ENCODE data around the gene SCNN1A. TPM values are rescaled to one million over a fixed set of nuclear protein-coding genes. Genes with fewer than 3 reads are reported as not detected.

SCNN1A gene
- total and polyA plus RNA-seq, 2 donors from 2014 or later, result 225 to 452 TPM

DNA sequence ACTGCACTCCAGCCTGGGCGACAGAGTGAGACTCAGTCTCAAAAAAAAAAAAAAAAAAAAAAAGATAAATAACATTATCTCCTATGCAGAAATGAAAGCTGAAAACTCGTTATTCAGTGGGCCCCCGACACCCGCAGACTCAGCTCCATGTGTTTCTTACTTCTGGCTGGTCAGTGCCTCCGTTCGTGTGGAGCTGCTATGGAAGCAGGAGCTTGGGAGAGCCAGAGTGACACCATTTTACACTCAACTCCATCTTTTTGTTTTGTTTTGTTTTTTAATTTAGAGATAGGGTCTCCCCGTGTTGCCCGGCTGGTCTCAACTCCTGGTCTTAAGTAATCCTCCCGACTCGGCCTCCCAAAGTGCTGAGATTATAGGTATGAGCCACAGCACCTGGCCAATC is 78.2 kb downstream of the SCNN1A start:
- H3K4me1 ChIP-seq (ENCODE audit: control insufficient read depth in 2 of 3, insufficient read depth in 2 of 3, low read depth in 1 of 3, low read length in 3 of 3), result no peaks in the 10 kb centered on the region
- no peak overlapping the region for H3K4me3 ChIP-seq (ENCODE audit: low read length in 3 of 3)
- H3K27me3 ChIP-seq (ENCODE audit: control insufficient read depth, insufficient read depth, low read length), result no peaks in the 10 kb centered on the region
- intact Hi-C loops (cut with DNase I), result no loop called here
- FAIRE-seq (no peak), DNase-seq (no peak)
- no peaks in the 10 kb centered on the region for H3K36me3 ChIP-seq (ENCODE audit: control insufficient read depth in 2 of 3, insufficient read depth in 3 of 3, low read length in 3 of 3)
- H3K9me3 ChIP-seq (ENCODE audit: control insufficient read depth in 2 of 3, insufficient read depth in 1 of 3, low read length in 3 of 3), result no peaks in the 10 kb centered on the region
- no peak overlapping the region for H3K9ac ChIP-seq (ENCODE audit: low read length in 3 of 3)
- no peak overlapping the region for H3K27ac ChIP-seq (ENCODE audit: low read depth in 2 of 2, low read length in 2 of 2)
- TF ChIP-seq, protein P1, sequence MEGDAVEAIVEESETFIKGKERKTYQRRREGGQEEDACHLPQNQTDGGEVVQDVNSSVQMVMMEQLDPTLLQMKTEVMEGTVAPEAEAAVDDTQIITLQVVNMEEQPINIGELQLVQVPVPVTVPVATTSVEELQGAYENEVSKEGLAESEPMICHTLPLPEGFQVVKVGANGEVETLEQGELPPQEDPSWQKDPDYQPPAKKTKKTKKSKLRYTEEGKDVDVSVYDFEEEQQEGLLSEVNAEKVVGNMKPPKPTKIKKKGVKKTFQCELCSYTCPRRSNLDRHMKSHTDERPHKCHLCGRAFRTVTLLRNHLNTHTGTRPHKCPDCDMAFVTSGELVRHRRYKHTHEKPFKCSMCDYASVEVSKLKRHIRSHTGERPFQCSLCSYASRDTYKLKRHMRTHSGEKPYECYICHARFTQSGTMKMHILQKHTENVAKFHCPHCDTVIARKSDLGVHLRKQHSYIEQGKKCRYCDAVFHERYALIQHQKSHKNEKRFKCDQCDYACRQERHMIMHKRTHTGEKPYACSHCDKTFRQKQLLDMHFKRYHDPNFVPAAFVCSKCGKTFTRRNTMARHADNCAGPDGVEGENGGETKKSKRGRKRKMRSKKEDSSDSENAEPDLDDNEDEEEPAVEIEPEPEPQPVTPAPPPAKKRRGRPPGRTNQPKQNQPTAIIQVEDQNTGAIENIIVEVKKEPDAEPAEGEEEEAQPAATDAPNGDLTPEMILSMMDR (IDR thresholded peaks at IDR 0.05; ENCODE audit: borderline replicate concordance, extremely low read depth, insufficient read depth), result no peak

Other genes with a start within 250 kb of the SCNN1A start
- 421 TPM for gene CD9, start 175.2 kb downstream of the SCNN1A start, total RNA-seq
- 301 TPM for gene CD9, start 175.2 kb downstream of the SCNN1A start, polyA plus RNA-seq (ENCODE audit: insufficient read depth, low read depth, low replicate concordance)
- 2.5 TPM for gene PLEKHG6, start 64.9 kb downstream of the SCNN1A start, total RNA-seq
- gene PLEKHG6, start 64.9 kb downstream of the SCNN1A start, polyA plus RNA-seq (ENCODE audit: insufficient read depth, low read depth, low replicate concordance), result 2.9 TPM
- gene TNFRSF1A, start 33.5 kb downstream of the SCNN1A start, total RNA-seq, result 186 TPM
- gene TNFRSF1A, start 33.5 kb downstream of the SCNN1A start, polyA plus RNA-seq (ENCODE audit: insufficient read depth, low read depth, low replicate concordance), result 99.6 TPM
- 114 TPM for gene LTBR, start 8.6 kb upstream of the SCNN1A start, total RNA-seq
- 77.8 TPM for gene LTBR, start 8.6 kb upstream of the SCNN1A start, polyA plus RNA-seq (ENCODE audit: insufficient read depth, low read depth, low replicate concordance)
- gene CD27, start 69.4 kb upstream of the SCNN1A start, total RNA-seq, result 6.6 TPM
- gene CD27, start 69.4 kb upstream of the SCNN1A start, polyA plus RNA-seq (ENCODE audit: insufficient read depth, low read depth, low replicate concordance), result not detected
- gene TAPBPL, start 76.5 kb upstream of the SCNN1A start, total RNA-seq, result 44.7 TPM
- gene TAPBPL, start 76.5 kb upstream of the SCNN1A start, polyA plus RNA-seq (ENCODE audit: insufficient read depth, low read depth, low replicate concordance), result 34.5 TPM
- gene VAMP1, start 95.1 kb upstream of the SCNN1A start, total RNA-seq, result 13.2 TPM
- 4.9 TPM for gene VAMP1, start 95.1 kb upstream of the SCNN1A start, polyA plus RNA-seq (ENCODE audit: insufficient read depth, low read depth, low replicate concordance)
- 132 TPM for gene MRPL51, start 117.7 kb upstream of the SCNN1A start, total RNA-seq
- gene MRPL51, start 117.7 kb upstream of the SCNN1A start, polyA plus RNA-seq (ENCODE audit: insufficient read depth, low read depth, low replicate concordance), result 268 TPM
- gene NCAPD2, start 118.5 kb upstream of the SCNN1A start, total RNA-seq, result 23.4 TPM
- 4.5 TPM for gene NCAPD2, start 118.5 kb upstream of the SCNN1A start, polyA plus RNA-seq (ENCODE audit: insufficient read depth, low read depth, low replicate concordance)
- 1,501 TPM for gene GAPDH, start 159.0 kb upstream of the SCNN1A start, total RNA-seq
- gene GAPDH, start 159.0 kb upstream of the SCNN1A start, polyA plus RNA-seq (ENCODE audit: insufficient read depth, low read depth, low replicate concordance), result 4,871 TPM
- gene IFFO1, start 180.5 kb upstream of the SCNN1A start, total RNA-seq, result 21.5 TPM
- 11.5 TPM for gene IFFO1, start 180.5 kb upstream of the SCNN1A start, polyA plus RNA-seq (ENCODE audit: insufficient read depth, low read depth, low replicate concordance)
- gene NOP2, start 192.7 kb upstream of the SCNN1A start, total RNA-seq, result 29.7 TPM
- gene NOP2, start 192.7 kb upstream of the SCNN1A start, polyA plus RNA-seq (ENCODE audit: insufficient read depth, low read depth, low replicate concordance), result 12.2 TPM
- gene CHD4, start 231.8 kb upstream of the SCNN1A start, total RNA-seq, result 224 TPM
- gene CHD4, start 231.8 kb upstream of the SCNN1A start, polyA plus RNA-seq (ENCODE audit: insufficient read depth, low read depth, low replicate concordance), result 109 TPM